ENCODE data around the gene MAFG. TPM values are rescaled to one million over a fixed set of nuclear protein-coding genes. Genes with fewer than 3 reads are reported as not detected.

MAFG gene
- total and polyA plus RNA-seq, 2 of the 13 experiments (the other 11 are each of a cell fraction or from before 2014, with no cell fraction given) = 14.5 to 20.0 TPM

- TF ChIP-seq FOXP4 (CRISPR knock-in tag; IDR thresholded peaks at IDR 0.05) (no peak), TFE3 (CRISPR knock-in tag; IDR thresholded peaks at IDR 0.05) (no peak), ZNF883 (CRISPR knock-in tag; IDR thresholded peaks at IDR 0.05; ENCODE audit: not compliant biosample characterization) (no peak), PHF8 (CRISPR knock-in tag; IDR thresholded peaks at IDR 0.05) (peak; percentile 42; the same call in 1 of the 2 replicates), ZNF329 (CRISPR knock-in tag; IDR thresholded peaks at IDR 0.05; ENCODE audit: low read depth) (no peak), ZFP36 (IDR thresholded peaks at IDR 0.05; ENCODE audit: borderline replicate concordance, low read depth, low read length, partially characterized antibody) (no peak), SMC3 (IDR thresholded peaks at IDR 0.05; ENCODE audit: low read length) (no peak), ZSCAN30 (CRISPR knock-in tag; IDR thresholded peaks at IDR 0.05) (no peak), ZNF629 (CRISPR knock-in tag; conservative IDR thresholded peaks at IDR 0.05) (no peak), ZBTB42 (CRISPR knock-in tag; IDR thresholded peaks at IDR 0.05) (no peak), THAP11 (CRISPR knock-in tag; IDR thresholded peaks at IDR 0.05) (peak; percentile 84), RFX5 (IDR thresholded peaks at IDR 0.05; ENCODE audit: low read depth, low read length) (no peak), ZIK1 (CRISPR knock-in tag; IDR thresholded peaks at IDR 0.05; ENCODE audit: borderline replicate concordance, low read depth) (peak; percentile 70; the same call in 1 of the 2 replicates), KDM2A (CRISPR knock-in tag; IDR thresholded peaks at IDR 0.05; ENCODE audit: borderline replicate concordance, low read depth) (peak; percentile 99), ZNF263 (CRISPR knock-in tag; IDR thresholded peaks at IDR 0.05) (no peak), BCLAF1 (IDR thresholded peaks at IDR 0.05) (no peak), ZNF567 (CRISPR knock-in tag; IDR thresholded peaks at IDR 0.05; ENCODE audit: borderline replicate concordance) (no peak), U2AF1 (optimal IDR thresholded peaks at IDR 0.05; ENCODE audit: low read depth, low read length) (no peak), NCOR1 (IDR thresholded peaks at IDR 0.05; ENCODE audit: borderline replicate concordance, low read length) (no peak), PATZ1 (CRISPR knock-in tag; IDR thresholded peaks at IDR 0.05) (0 out of 2 replicates have a peak, but pooled peaks have one; percentile 15), KAT2B (IDR thresholded peaks at IDR 0.05; ENCODE audit: borderline replicate concordance, low read depth, low read length) (no peak)
Measured at GRCh38 chr17:81917565-81918332, 9.8 kb downstream of the MAFG start, which contains the start of gene SIRT7 (continued).

Measured in HepG2 (cell line).